H1 (cell line): Measurements from ENCODE around the gene ABCG8. TPM values are rescaled to one million over a fixed set of nuclear protein-coding genes. Genes with fewer than 3 reads are reported as not detected.

Source experiments
- CBX5 ChIP-seq: fragments of 300-800, 300-1000 bp; sonication (generic); IDR thresholded peaks from 2 replicates; pipeline ENCODE4 v1.7.1; 2016; ENCODE audit warnings: antibody characterized with exemption, low read length, low read depth
- GABPA ChIP-seq: IDR thresholded peaks from 2 replicates; pipeline ENCODE4 v1.6.1; 2011; ENCODE audit warnings: mild to moderate bottlenecking, low read length, moderate library complexity, borderline replicate concordance; ENCODE audit not compliant: insufficient read depth
- MAFK ChIP-seq: IDR thresholded peaks from 2 replicates; pipeline ENCODE4 v1.6.1; 2012; ENCODE audit warnings: low read depth, mild to moderate bottlenecking, improper control_type of control experiment, low read length
- SRF ChIP-seq: IDR thresholded peaks from 2 replicates; pipeline ENCODE4 v1.6.1; 2011; ENCODE audit warnings: mild to moderate bottlenecking, low read depth, low read length, moderate library complexity
- YY1 ChIP-seq: IDR thresholded peaks from 2 replicates; pipeline ENCODE4 v1.6.1; 2011; ENCODE audit warnings: low read depth, mild to moderate bottlenecking, low read length
- polyA plus RNA-seq, 7 experiments: library from polyadenylated mRNA; depleted of rRNA in 3 of 7; stranded (reverse) in 5 of 7; unstranded in 2 of 7; fragments of >200 nt in 5 of 7; fragments of 200-250 nt in 2 of 7; gene quantifications; 1 replicate in 5 of 7; 2 replicates in 1 of 7; 4 replicates in 1 of 7; pipeline versions ENCODE4 v1.2.1 to v1.2.3, GENCODE V29; 2011 to 2013; ENCODE audit warnings: missing spikeins in 2 of 7, mixed read lengths in 2 of 7
- total RNA-seq: library from RNA; stranded (reverse); fragmentation: NEBNext Ultra II Directional; extraction: Animal tissue kit (Norgen Biotek cat#: 25700); gene quantifications from 2 replicates; pipeline ENCODE4 v1.2.1, GENCODE V29; 2021

Gene ABCG8
- total and polyA plus RNA-seq, 2 of the 8 experiments (the other 6 are each of a cell fraction or from before 2014, with no cell fraction given) = not detected

- TF ChIP-seq MAFK = no peak
- no peak for TF ChIP-seq YY1
- no peak for TF ChIP-seq SRF
- TF ChIP-seq GABPA = no peak
- no peak for TF ChIP-seq CBX5
Observed at GRCh38 chr2:43791035-43791765, 47.6 kb upstream of the ABCG8 start (continued).
